Progenitor cell of endocrine pancreas (in vitro differentiated cells): Measurements from ENCODE around the gene REEP2. TPM values are rescaled to one million over a fixed set of nuclear protein-coding genes. Genes with fewer than 3 reads are reported as not detected.

Experiments used
- DNase-seq: peaks from one replicate; pipeline ENCODE4 v3.0.0; 2021; ENCODE audit warnings: low spot score; ENCODE audit not compliant: unreplicated experiment
- H3K27ac Mint-ChIP-seq: 2 replicates; pipeline ENCODE4 v1.8.0; 2021; ENCODE audit warnings: mild to moderate bottlenecking, moderate library complexity, mixed read lengths
- H3K27me3 Mint-ChIP-seq: 2 replicates; pipeline ENCODE4 v1.8.0; 2021; ENCODE audit warnings: mixed read lengths
- H3K36me3 Mint-ChIP-seq: 2 replicates; pipeline ENCODE4 v1.8.0; 2022; ENCODE audit warnings: mixed read lengths; ENCODE audit not compliant: insufficient read depth
- H3K4me1 Mint-ChIP-seq: 2 replicates; pipeline ENCODE4 v1.8.0; 2021; ENCODE audit warnings: low read depth, mixed read lengths
- H3K4me3 Mint-ChIP-seq: 2 replicates; pipeline ENCODE4 v1.8.0; 2021; ENCODE audit warnings: low read depth, mild to moderate bottlenecking, moderate library complexity, mixed read lengths
- H3K9me3 Mint-ChIP-seq: 2 replicates; pipeline ENCODE4 v1.8.0; 2021; ENCODE audit warnings: low read depth, mixed read lengths
- CTCF ChIP-seq: fragments of 200-600 bp; sonication (generic); IDR thresholded peaks from one replicate; pipeline ENCODE4 v1.5.0; 2021; ENCODE audit warnings: antibody characterized with exemption, mild to moderate bottlenecking; ENCODE audit not compliant: unreplicated experiment
- total RNA-seq: library from RNA; stranded (reverse); gene quantifications from 2 replicates; pipeline ENCODE4 v1.2.1, GENCODE V29; 2021

REEP2 gene
- total RNA-seq, 1 donor from 2014 or later: 20.0 TPM

- Mint-ChIP-seq H3K9me3 (no peaks in the 10 kb centered on the region), H3K27me3 (peaks cover 17% of the 10 kb centered on the region), H3K27ac (no peak overlapping the region), H3K4me1 (peaks cover 4% of the 10 kb centered on the region), H3K4me3 (no peak overlapping the region), H3K36me3 (no peaks in the 10 kb centered on the region)
- no peak for DNase-seq
- TF ChIP-seq CTCF: no peak
Measured at GRCh38 chr5:138445547-138446271, 6.9 kb downstream of the REEP2 start.

GRCh38 chr5:138448070-138448469 is 9.2 kb downstream of the REEP2 start:
- no peak overlapping the region for H3K27ac Mint-ChIP-seq
- DNase-seq: no peak
- no peak overlapping the region for H3K4me3 Mint-ChIP-seq
- H3K36me3 Mint-ChIP-seq: no peaks in the 10 kb centered on the region
- no peak for TF ChIP-seq CTCF
- no peaks in the 10 kb centered on the region for H3K9me3 Mint-ChIP-seq
- peaks cover 4% of the 10 kb centered on the region for H3K4me1 Mint-ChIP-seq
- H3K27me3 Mint-ChIP-seq: peaks cover 22% of the 10 kb centered on the region

DNA sequence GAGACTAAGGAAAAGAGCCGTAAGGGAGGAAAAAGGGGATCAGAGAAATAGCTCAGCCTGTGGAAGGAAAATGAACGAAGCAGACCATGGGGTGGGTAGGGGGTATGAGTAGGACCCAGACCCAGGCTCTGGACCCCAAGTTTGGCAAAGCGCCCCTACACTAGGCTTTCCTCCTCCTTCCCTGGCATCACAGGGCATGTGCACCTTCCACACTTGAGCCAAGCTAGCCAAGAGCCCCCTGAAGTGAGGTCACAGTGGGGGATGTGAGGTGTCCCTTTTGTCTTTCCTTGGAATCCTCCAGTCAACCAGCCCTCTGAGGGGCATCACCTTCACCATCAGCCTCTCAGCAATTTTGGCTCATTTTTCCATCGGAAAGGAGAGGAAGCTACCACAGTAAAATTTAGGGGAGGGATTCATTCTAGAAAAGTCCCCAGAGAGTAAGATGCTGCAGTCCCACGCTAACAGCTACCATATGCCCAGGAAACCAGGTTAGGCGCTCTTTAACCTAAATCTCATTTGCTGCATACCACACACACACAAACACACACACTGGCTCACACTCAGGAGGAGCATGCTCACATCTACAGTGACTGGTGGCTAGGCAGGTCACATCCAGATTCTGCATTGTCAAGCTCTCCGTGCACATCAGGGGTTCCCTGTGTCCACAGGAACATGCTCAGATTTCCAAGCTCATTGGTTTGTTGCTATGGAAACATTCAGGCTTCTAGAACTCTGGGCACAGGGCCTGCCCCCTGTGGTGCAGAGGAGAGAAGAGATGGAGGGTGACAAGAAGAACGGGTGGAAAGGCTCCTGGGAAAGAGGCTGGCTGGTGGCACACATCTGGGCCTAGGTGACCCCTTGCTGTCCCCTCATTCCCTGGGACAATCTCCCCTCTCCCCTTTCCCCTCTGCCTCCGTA is 9.9 kb downstream of the REEP2 start:
- Mint-ChIP-seq H3K27me3 (peaks cover 22% of the 10 kb centered on the region), H3K36me3 (no peaks in the 10 kb centered on the region), H3K4me1 (peaks cover 4% of the 10 kb centered on the region)

GRCh38 chr5:138449501-138450239 is 10.8 kb downstream of the REEP2 start:
- peak; percentile 94 for TF ChIP-seq CTCF
- Mint-ChIP-seq H3K27me3 (peaks cover 22% of the 10 kb centered on the region), H3K36me3 (no peaks in the 10 kb centered on the region), H3K4me1 (peaks cover 4% of the 10 kb centered on the region), H3K4me3 (peak overlapping the region; percentile 46), H3K9me3 (no peaks in the 10 kb centered on the region), H3K27ac (peak overlapping the region; percentile 49)
- DNase-seq: peak; percentile 87

More for the DNA sequence above, 9.9 kb downstream of the REEP2 start:
- Mint-ChIP-seq H3K4me3 (no peak overlapping the region), H3K27ac (no peak overlapping the region), H3K9me3 (no peaks in the 10 kb centered on the region)
- DNase-seq: no peak
- no peak for TF ChIP-seq CTCF

DNA sequence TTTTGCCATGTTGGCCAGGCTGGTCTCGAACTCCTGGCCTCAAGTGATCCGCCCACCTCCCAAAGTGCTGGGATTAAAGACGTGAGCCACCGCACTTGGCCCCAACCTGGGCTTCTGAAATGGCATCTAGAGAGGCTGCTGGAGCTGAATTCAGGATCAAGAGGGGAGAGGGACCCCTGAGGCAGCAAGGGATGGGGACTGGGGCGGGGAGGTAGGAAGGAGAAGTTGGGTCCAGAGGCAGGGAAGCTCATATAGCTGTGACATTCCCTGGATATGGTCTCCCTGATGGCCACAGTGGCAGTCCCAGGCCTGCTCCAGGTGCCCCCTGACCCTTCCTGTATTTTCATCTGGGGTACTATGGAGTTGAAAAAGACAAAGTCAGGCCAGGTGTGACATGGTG is 12.1 kb downstream of the REEP2 start:
- Mint-ChIP-seq H3K27ac (no peak overlapping the region), H3K9me3 (no peaks in the 10 kb centered on the region), H3K4me3 (no peak overlapping the region), H3K4me1 (peaks cover 4% of the 10 kb centered on the region), H3K27me3 (peaks cover 35% of the 10 kb centered on the region), H3K36me3 (no peaks in the 10 kb centered on the region)
- TF ChIP-seq CTCF: no peak
- DNase-seq: no peak
